Measurements from ENCODE around the gene PDE3B.
"Not testable (repeated sequence)": the region's sequence is repeated elsewhere in the genome, so short reads cannot be mapped to it uniquely, and the experiment has no call there.

The PDE3B gene

GRCh38 chr11:14756349-14756748, 112.7 kb downstream of the PDE3B start:
- Histone ChIP-seq H3K9ac (ENCODE audit: low read depth in 1 of 2, low read length in 2 of 2) (no peak overlapping the region), H3K4me1 (ENCODE audit: control insufficient read depth in 1 of 2, insufficient read depth in 2 of 2, low read length in 2 of 2) (no peaks in the 10 kb centered on the region), H3K27me3 (ENCODE audit: control insufficient read depth in 1 of 2, insufficient read depth in 2 of 2, low read length in 2 of 2) (no peaks in the 10 kb centered on the region), H3K9me3 (ENCODE audit: control insufficient read depth in 1 of 2, low read length in 2 of 2) (no peaks in the 10 kb centered on the region), H3K27ac (ENCODE audit: low read depth, low read length) (no peak overlapping the region), H3K36me3 (ENCODE audit: control insufficient read depth in 1 of 2, insufficient read depth in 2 of 2, low read length in 2 of 2) (no peaks in the 10 kb centered on the region), H3K4me3 (ENCODE audit: low read depth in 1 of 2, low read length in 2 of 2) (no peak overlapping the region)

GRCh38 chr11:14759300-14760012, 115.9 kb downstream of the PDE3B start:
- H3K9ac ChIP-seq (ENCODE audit: low read depth in 1 of 2, low read length in 2 of 2); H3K36me3 ChIP-seq (ENCODE audit: control insufficient read depth in 1 of 2, insufficient read depth in 2 of 2, low read length in 2 of 2); H3K4me3 ChIP-seq (ENCODE audit: low read depth in 1 of 2, low read length in 2 of 2); H3K9me3 ChIP-seq (ENCODE audit: control insufficient read depth in 1 of 2, low read length in 2 of 2); H3K27me3 ChIP-seq (ENCODE audit: control insufficient read depth in 1 of 2, insufficient read depth in 2 of 2, low read length in 2 of 2); H3K4me1 ChIP-seq (ENCODE audit: control insufficient read depth in 1 of 2, insufficient read depth in 2 of 2, low read length in 2 of 2); H3K27ac ChIP-seq (ENCODE audit: low read depth, low read length): not testable (repeated sequence)

DNA sequence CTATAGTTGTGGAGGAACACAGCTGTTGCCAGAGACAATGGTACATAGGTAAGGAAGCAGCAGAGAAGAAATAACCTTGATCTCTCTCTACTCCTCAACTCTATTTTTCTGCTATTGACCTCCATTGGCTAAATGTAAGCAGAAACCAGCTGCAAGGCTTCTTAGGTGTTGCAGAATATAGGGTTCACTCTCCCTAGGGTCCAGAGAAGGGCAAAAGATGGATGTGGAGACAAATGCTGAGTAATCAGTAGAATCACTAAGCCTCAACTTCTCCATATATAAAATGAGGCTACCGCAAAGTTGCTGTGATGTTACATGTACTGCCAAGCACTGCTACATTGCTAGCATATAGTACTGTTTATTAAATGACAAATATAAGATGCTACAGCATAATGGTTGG, 120.6 kb downstream of the PDE3B start:
- Histone ChIP-seq H3K9me3 (ENCODE audit: control insufficient read depth in 1 of 2, low read length in 2 of 2) (no peaks in the 10 kb centered on the region), H3K4me1 (ENCODE audit: control insufficient read depth in 1 of 2, insufficient read depth in 2 of 2, low read length in 2 of 2) (no peaks in the 10 kb centered on the region), H3K27me3 (ENCODE audit: control insufficient read depth in 1 of 2, insufficient read depth in 2 of 2, low read length in 2 of 2) (no peaks in the 10 kb centered on the region), H3K27ac (ENCODE audit: low read depth, low read length) (no peak overlapping the region), H3K36me3 (ENCODE audit: control insufficient read depth in 1 of 2, insufficient read depth in 2 of 2, low read length in 2 of 2) (no peaks in the 10 kb centered on the region), H3K9ac (ENCODE audit: low read depth in 1 of 2, low read length in 2 of 2) (no peak overlapping the region), H3K4me3 (ENCODE audit: low read depth in 1 of 2, low read length in 2 of 2) (no peak overlapping the region)

GRCh38 chr11:14764579-14765527, 121.2 kb downstream of the PDE3B start:
- no peaks in the 10 kb centered on the region for H3K36me3 ChIP-seq (ENCODE audit: control insufficient read depth in 1 of 2, insufficient read depth in 2 of 2, low read length in 2 of 2)
- H3K9me3 ChIP-seq (ENCODE audit: control insufficient read depth in 1 of 2, low read length in 2 of 2) = no peaks in the 10 kb centered on the region
- H3K27me3 ChIP-seq (ENCODE audit: control insufficient read depth in 1 of 2, insufficient read depth in 2 of 2, low read length in 2 of 2) = no peaks in the 10 kb centered on the region
- H3K4me3 ChIP-seq (ENCODE audit: low read depth in 1 of 2, low read length in 2 of 2) = no peak overlapping the region
- H3K9ac ChIP-seq (ENCODE audit: low read depth in 1 of 2, low read length in 2 of 2) = no peak overlapping the region
- no peaks in the 10 kb centered on the region for H3K4me1 ChIP-seq (ENCODE audit: control insufficient read depth in 1 of 2, insufficient read depth in 2 of 2, low read length in 2 of 2)
- H3K27ac ChIP-seq (ENCODE audit: low read depth, low read length) = no peak overlapping the region

- Histone ChIP-seq H3K4me3 (ENCODE audit: low read depth in 1 of 2, low read length in 2 of 2) (no peak overlapping the region), H3K9me3 (ENCODE audit: control insufficient read depth in 1 of 2, low read length in 2 of 2) (no peaks in the 10 kb centered on the region), H3K27me3 (ENCODE audit: control insufficient read depth in 1 of 2, insufficient read depth in 2 of 2, low read length in 2 of 2) (no peaks in the 10 kb centered on the region), H3K4me1 (ENCODE audit: control insufficient read depth in 1 of 2, insufficient read depth in 2 of 2, low read length in 2 of 2) (no peaks in the 10 kb centered on the region), H3K36me3 (ENCODE audit: control insufficient read depth in 1 of 2, insufficient read depth in 2 of 2, low read length in 2 of 2) (no peaks in the 10 kb centered on the region), H3K27ac (ENCODE audit: low read depth, low read length) (no peak overlapping the region), H3K9ac (ENCODE audit: low read depth in 1 of 2, low read length in 2 of 2) (no peak overlapping the region)
Measured at GRCh38 chr11:14766585-14766984, 123.0 kb downstream of the PDE3B start.

- Histone ChIP-seq H3K36me3 (ENCODE audit: control insufficient read depth in 1 of 2, insufficient read depth in 2 of 2, low read length in 2 of 2) (no peaks in the 10 kb centered on the region), H3K9me3 (ENCODE audit: control insufficient read depth in 1 of 2, low read length in 2 of 2) (no peaks in the 10 kb centered on the region), H3K27ac (ENCODE audit: low read depth, low read length) (no peak overlapping the region), H3K4me1 (ENCODE audit: control insufficient read depth in 1 of 2, insufficient read depth in 2 of 2, low read length in 2 of 2) (no peaks in the 10 kb centered on the region), H3K9ac (ENCODE audit: low read depth in 1 of 2, low read length in 2 of 2) (no peak overlapping the region), H3K4me3 (ENCODE audit: low read depth in 1 of 2, low read length in 2 of 2) (no peak overlapping the region), H3K27me3 (ENCODE audit: control insufficient read depth in 1 of 2, insufficient read depth in 2 of 2, low read length in 2 of 2) (no peaks in the 10 kb centered on the region)
Measured at GRCh38 chr11:14768526-14769188, 125.1 kb downstream of the PDE3B start.

DNA sequence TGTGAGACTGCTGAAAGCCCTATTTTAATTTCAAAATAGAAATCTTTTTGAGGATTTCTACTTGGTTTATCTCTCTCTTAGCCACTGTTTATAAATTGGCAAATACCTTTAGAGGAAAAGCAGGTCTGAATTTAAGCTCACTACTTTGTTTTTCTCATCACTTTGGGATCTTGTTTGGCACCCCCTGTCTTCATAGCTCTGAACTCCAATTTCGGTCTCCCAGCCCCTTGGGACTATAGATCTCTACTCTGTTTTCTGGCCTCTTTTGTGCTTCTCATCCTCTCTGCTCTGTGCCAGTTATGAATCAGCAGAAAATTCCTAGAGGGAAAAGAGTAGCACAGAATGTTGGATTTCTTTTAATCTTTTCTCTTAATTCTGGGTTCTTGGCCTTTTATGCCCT, 130.2 kb downstream of the PDE3B start:
- Histone ChIP-seq H3K36me3 (ENCODE audit: control insufficient read depth in 1 of 2, insufficient read depth in 2 of 2, low read length in 2 of 2) (no peaks in the 10 kb centered on the region), H3K9ac (ENCODE audit: low read depth in 1 of 2, low read length in 2 of 2) (no peak overlapping the region), H3K4me1 (ENCODE audit: control insufficient read depth in 1 of 2, insufficient read depth in 2 of 2, low read length in 2 of 2) (no peaks in the 10 kb centered on the region)

GRCh38 chr11:14774721-14775120, 131.1 kb downstream of the PDE3B start:
- Histone ChIP-seq H3K4me3 (ENCODE audit: low read depth in 1 of 2, low read length in 2 of 2) (no peak overlapping the region), H3K27ac (ENCODE audit: low read depth, low read length) (no peak overlapping the region), H3K27me3 (ENCODE audit: control insufficient read depth in 1 of 2, insufficient read depth in 2 of 2, low read length in 2 of 2) (no peaks in the 10 kb centered on the region), H3K36me3 (ENCODE audit: control insufficient read depth in 1 of 2, insufficient read depth in 2 of 2, low read length in 2 of 2) (no peaks in the 10 kb centered on the region), H3K9me3 (ENCODE audit: control insufficient read depth in 1 of 2, low read length in 2 of 2) (no peaks in the 10 kb centered on the region), H3K4me1 (ENCODE audit: control insufficient read depth in 1 of 2, insufficient read depth in 2 of 2, low read length in 2 of 2) (no peaks in the 10 kb centered on the region), H3K9ac (ENCODE audit: low read depth in 1 of 2, low read length in 2 of 2) (no peak overlapping the region)

More for the DNA sequence above, 130.2 kb downstream of the PDE3B start:
- H3K27ac ChIP-seq (ENCODE audit: low read depth, low read length) = no peak overlapping the region
- H3K4me3 ChIP-seq (ENCODE audit: low read depth in 1 of 2, low read length in 2 of 2) = no peak overlapping the region
- no peaks in the 10 kb centered on the region for H3K9me3 ChIP-seq (ENCODE audit: control insufficient read depth in 1 of 2, low read length in 2 of 2)
- H3K27me3 ChIP-seq (ENCODE audit: control insufficient read depth in 1 of 2, insufficient read depth in 2 of 2, low read length in 2 of 2) = no peaks in the 10 kb centered on the region

DNA sequence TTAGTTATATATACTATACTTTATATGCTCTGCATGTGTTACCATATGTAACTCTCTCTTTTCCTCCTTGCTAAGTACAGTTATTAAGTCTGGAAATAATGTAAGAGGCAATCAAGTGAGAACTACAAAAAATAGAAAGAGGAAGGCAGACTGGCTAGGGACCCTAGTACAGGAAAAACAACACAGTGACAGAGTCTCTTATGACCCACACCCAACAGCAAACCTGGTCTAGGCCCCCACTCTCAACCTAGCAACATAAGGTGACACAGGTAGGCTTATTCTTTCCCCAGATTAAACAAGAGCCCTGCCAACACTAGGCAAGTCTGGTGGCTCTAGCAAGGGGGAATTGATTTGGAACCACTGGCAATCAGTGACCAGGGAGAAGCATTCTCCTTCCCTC, 132.3 kb downstream of the PDE3B start:
- no peak overlapping the region for H3K4me3 ChIP-seq (ENCODE audit: low read depth in 1 of 2, low read length in 2 of 2)
- H3K27ac ChIP-seq (ENCODE audit: low read depth, low read length) = no peak overlapping the region
- H3K27me3 ChIP-seq (ENCODE audit: control insufficient read depth in 1 of 2, insufficient read depth in 2 of 2, low read length in 2 of 2) = no peaks in the 10 kb centered on the region
- no peaks in the 10 kb centered on the region for H3K4me1 ChIP-seq (ENCODE audit: control insufficient read depth in 1 of 2, insufficient read depth in 2 of 2, low read length in 2 of 2)
- H3K36me3 ChIP-seq (ENCODE audit: control insufficient read depth in 1 of 2, insufficient read depth in 2 of 2, low read length in 2 of 2) = no peaks in the 10 kb centered on the region
- no peaks in the 10 kb centered on the region for H3K9me3 ChIP-seq (ENCODE audit: control insufficient read depth in 1 of 2, low read length in 2 of 2)
- no peak overlapping the region for H3K9ac ChIP-seq (ENCODE audit: low read depth in 1 of 2, low read length in 2 of 2)

GRCh38 chr11:14778460-14778859, 134.9 kb downstream of the PDE3B start:
- not testable (repeated sequence) for H3K27ac ChIP-seq (ENCODE audit: low read depth, low read length); H3K4me3 ChIP-seq (ENCODE audit: low read depth in 1 of 2, low read length in 2 of 2); H3K27me3 ChIP-seq (ENCODE audit: control insufficient read depth in 1 of 2, insufficient read depth in 2 of 2, low read length in 2 of 2); H3K9ac ChIP-seq (ENCODE audit: low read depth in 1 of 2, low read length in 2 of 2); H3K36me3 ChIP-seq (ENCODE audit: control insufficient read depth in 1 of 2, insufficient read depth in 2 of 2, low read length in 2 of 2); H3K9me3 ChIP-seq (ENCODE audit: control insufficient read depth in 1 of 2, low read length in 2 of 2); H3K4me1 ChIP-seq (ENCODE audit: control insufficient read depth in 1 of 2, insufficient read depth in 2 of 2, low read length in 2 of 2)

All from duodenal mucosa (tissue), 2 donors.